GM20000 (cell line): ENCODE results near the gene KIF21A.

Experiments
- DNase-seq: peaks from one replicate; pipeline ENCODE4 v3.0.0; 2012; ENCODE audit warnings: low spot score
- TF ChIP-seq, protein P1 (sequence below): IDR thresholded peaks from 2 replicates; pipeline ENCODE4 v1.5.1; 2012; ENCODE audit warnings: mild to moderate bottlenecking, control low read depth; ENCODE audit errors: extremely low read depth, missing control alignments

The KIF21A gene

GRCh38 chr12:39369756-39370155 is 73.2 kb downstream of the KIF21A start:
- TF ChIP-seq, protein P1, sequence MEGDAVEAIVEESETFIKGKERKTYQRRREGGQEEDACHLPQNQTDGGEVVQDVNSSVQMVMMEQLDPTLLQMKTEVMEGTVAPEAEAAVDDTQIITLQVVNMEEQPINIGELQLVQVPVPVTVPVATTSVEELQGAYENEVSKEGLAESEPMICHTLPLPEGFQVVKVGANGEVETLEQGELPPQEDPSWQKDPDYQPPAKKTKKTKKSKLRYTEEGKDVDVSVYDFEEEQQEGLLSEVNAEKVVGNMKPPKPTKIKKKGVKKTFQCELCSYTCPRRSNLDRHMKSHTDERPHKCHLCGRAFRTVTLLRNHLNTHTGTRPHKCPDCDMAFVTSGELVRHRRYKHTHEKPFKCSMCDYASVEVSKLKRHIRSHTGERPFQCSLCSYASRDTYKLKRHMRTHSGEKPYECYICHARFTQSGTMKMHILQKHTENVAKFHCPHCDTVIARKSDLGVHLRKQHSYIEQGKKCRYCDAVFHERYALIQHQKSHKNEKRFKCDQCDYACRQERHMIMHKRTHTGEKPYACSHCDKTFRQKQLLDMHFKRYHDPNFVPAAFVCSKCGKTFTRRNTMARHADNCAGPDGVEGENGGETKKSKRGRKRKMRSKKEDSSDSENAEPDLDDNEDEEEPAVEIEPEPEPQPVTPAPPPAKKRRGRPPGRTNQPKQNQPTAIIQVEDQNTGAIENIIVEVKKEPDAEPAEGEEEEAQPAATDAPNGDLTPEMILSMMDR = no peak
- no peak for DNase-seq

DNA sequence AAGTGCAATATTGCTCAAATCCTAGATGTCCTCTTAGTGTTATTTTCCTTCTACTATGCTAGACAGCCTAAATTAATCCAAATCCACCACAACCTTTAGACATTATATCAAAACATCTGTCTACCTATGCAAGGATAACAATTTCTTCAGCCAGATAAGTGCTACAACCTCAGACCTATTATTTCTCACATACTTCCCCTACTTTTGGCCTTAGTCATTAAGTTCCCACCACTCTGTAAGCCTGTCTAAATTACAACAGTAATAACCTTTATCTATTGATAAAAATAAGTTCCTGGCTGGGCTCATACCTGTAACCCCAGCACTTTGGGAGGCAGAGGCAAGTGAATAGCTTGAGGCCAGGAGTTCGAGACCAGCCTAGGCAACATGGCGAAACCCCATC is 74.0 kb downstream of the KIF21A start:
- TF ChIP-seq, protein P1 = no peak
- no peak for DNase-seq

DNA sequence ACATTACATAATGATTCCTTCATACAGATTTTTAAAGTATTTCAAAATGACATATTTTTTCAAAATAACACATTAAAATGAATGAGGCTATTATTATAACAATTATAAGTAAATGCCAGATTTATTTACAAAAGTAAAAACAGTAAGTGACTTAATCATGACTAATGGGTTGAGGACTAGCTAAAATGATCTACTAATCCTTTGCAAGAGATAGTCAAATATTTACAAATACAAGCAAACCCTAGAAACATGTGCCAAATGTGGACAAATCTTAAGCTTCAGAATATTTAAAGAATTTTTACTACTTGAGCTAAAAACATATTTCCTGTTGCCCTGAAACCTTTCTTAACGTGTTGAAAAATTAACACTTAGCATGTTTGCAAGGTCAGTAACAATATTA is 74.8 kb downstream of the KIF21A start:
- no peak for DNase-seq
- TF ChIP-seq, protein P1 = no peak

DNA sequence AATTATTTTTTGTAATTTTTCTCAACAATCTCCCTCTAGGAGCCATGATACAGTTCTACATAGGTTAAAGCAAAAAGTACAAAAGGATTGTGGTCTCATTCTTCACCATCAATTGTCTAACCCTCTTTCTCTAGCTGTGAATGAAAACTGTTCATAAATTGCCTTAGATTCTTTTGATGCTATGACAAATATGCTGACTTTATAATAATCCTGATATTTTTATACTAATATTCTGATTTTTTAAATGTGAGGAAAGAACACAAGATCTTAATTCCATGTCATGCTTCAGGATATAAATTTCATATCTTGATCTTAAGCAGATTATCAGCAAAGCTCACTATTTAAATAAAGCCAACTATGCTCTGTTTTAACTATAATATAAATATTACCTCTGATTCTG is 75.4 kb downstream of the KIF21A start:
- no peak for DNase-seq

GRCh38 chr12:39365364-39366001 is 77.4 kb downstream of the KIF21A start:
- TF ChIP-seq, protein P1 = no peak
- DNase-seq = no peak

More for the DNA sequence above, 75.4 kb downstream of the KIF21A start:
- TF ChIP-seq, protein P1 = no peak

GRCh38 chr12:39364196-39364595 is 78.7 kb downstream of the KIF21A start:
- TF ChIP-seq, protein P1 = no peak
- no peak for DNase-seq

DNA sequence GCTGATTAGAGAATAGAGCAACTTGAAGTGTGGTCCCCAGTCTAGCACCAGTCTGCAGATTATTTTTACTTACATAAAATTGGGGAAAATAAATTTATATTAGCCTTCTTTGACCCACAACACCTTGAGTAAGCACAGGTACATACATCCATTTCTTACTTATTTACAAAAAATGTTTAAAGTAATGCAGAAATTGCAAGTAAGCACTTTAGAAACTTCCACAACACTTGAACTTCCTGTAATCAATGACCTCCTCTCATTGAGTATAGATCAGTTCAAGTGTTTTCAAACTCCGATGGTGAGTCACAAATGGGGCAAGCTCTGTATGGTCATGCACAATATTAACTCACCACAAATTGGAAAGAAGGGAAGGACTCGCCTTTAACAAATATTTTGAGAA is 83.3 kb downstream of the KIF21A start:
- no peak for DNase-seq
- TF ChIP-seq, protein P1 = no peak
